Peyer's patch (tissue), 4 donors: ENCODE data around the gene REL.
"Not testable (repeated sequence)": the region's sequence is repeated elsewhere in the genome, so short reads cannot be mapped to it uniquely, and the experiment has no call there.

Experiments used
- POLR2A ChIP-seq, 2 donors: fragments of 450-650 bp; IDR thresholded peaks; one replicate each; pipeline ENCODE4 v1.5.1; 2017; ENCODE audit warnings: antibody characterized with exemption in 2 of 2, mild to moderate bottlenecking in 2 of 2, moderate library complexity in 2 of 2
- TF ChIP-seq, protein P1 (sequence below), 6 experiments: fragments of 450-650 bp in 4 of 6; fragments of 200-600 bp in 2 of 6; sonication (generic) in 1 of 6; IDR thresholded peaks; one replicate each; pipeline ENCODE4 v1.5.1; 2017 to 2019; ENCODE audit warnings: antibody characterized with exemption in 6 of 6, mild to moderate bottlenecking in 3 of 6, moderate library complexity in 1 of 6

DNA sequence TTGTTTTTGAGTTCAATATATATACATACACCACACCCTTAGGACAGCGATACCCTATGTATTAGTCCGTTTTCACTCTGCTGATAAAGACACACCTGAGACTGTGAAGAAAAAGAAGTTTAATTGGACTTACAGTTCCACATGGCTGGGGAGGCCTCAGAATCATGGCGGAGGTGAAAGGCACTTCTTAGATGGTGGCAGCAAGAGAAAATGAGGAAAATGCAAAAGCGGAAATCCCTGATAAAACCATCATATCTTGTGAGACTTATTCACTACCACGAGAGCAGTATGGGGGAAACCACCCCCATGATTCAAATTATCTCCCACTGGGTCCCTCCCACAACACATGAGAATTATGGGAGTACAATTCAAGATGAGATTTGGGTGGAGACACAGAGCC, 24.5 kb downstream of the REL start:
- TF ChIP-seq, protein P1, sequence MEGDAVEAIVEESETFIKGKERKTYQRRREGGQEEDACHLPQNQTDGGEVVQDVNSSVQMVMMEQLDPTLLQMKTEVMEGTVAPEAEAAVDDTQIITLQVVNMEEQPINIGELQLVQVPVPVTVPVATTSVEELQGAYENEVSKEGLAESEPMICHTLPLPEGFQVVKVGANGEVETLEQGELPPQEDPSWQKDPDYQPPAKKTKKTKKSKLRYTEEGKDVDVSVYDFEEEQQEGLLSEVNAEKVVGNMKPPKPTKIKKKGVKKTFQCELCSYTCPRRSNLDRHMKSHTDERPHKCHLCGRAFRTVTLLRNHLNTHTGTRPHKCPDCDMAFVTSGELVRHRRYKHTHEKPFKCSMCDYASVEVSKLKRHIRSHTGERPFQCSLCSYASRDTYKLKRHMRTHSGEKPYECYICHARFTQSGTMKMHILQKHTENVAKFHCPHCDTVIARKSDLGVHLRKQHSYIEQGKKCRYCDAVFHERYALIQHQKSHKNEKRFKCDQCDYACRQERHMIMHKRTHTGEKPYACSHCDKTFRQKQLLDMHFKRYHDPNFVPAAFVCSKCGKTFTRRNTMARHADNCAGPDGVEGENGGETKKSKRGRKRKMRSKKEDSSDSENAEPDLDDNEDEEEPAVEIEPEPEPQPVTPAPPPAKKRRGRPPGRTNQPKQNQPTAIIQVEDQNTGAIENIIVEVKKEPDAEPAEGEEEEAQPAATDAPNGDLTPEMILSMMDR (IDR thresholded peaks at IDR 0.05), result not testable (repeated sequence)
- TF ChIP-seq POLR2A (IDR thresholded peaks at IDR 0.05), result not testable (repeated sequence)
